AG09309 (cell line): ENCODE measurements around the gene MGMT.

Experiments
- DNase-seq: peaks from one replicate; pipeline ENCODE4 v3.0.0-alpha.2; 2010; ENCODE audit warnings: low read depth
- H3K4me3 ChIP-seq: 2 replicates; pipeline ENCODE4 v1.5.1; 2011; ENCODE audit warnings: mild to moderate bottlenecking, low read depth, low read length, moderate library complexity; ENCODE audit not compliant: control insufficient read depth
- CTCF ChIP-seq: IDR thresholded peaks from 2 replicates; pipeline ENCODE4 v1.5.1; 2011; ENCODE audit warnings: mild to moderate bottlenecking, low read depth, low read length, inconsistent platforms; ENCODE audit not compliant: insufficient read depth, control insufficient read depth; ENCODE audit errors: missing control alignments

Gene MGMT

GRCh38 chr10:129652021-129652420, 185.0 kb downstream of the MGMT start:
- DNase-seq, result no peak
- no peak overlapping the region for H3K4me3 ChIP-seq
- TF ChIP-seq CTCF, result no peak

GRCh38 chr10:129652521-129653201, 185.6 kb downstream of the MGMT start:
- no peak overlapping the region for H3K4me3 ChIP-seq
- no peak for TF ChIP-seq CTCF

GRCh38 chr10:129653428-129653827, 186.4 kb downstream of the MGMT start:
- DNase-seq, result no peak
- no peak overlapping the region for H3K4me3 ChIP-seq
- TF ChIP-seq CTCF, result no peak

More at GRCh38 chr10:129652521-129653201, 185.6 kb downstream of the MGMT start:
- no peak for DNase-seq

- DNase-seq, result no peak
- no peak for TF ChIP-seq CTCF
- no peak overlapping the region for H3K4me3 ChIP-seq
Measured at GRCh38 chr10:129653861-129654260, 186.8 kb downstream of the MGMT start.

GRCh38 chr10:129654461-129654860, 187.4 kb downstream of the MGMT start:
- TF ChIP-seq CTCF, result no peak
- no peak overlapping the region for H3K4me3 ChIP-seq
- no peak for DNase-seq

- H3K4me3 ChIP-seq, result no peak overlapping the region
- DNase-seq, result no peak
- TF ChIP-seq CTCF, result no peak
Measured at GRCh38 chr10:129655007-129655678, 188.1 kb downstream of the MGMT start.
